ENCODE data around the gene NFKBIB. TPM values are rescaled to one million over a fixed set of nuclear protein-coding genes. Genes with fewer than 3 reads are reported as not detected.

The NFKBIB gene
- total RNA-seq, 1 experiment from 2014 or later, result 51.2 TPM

DNA sequence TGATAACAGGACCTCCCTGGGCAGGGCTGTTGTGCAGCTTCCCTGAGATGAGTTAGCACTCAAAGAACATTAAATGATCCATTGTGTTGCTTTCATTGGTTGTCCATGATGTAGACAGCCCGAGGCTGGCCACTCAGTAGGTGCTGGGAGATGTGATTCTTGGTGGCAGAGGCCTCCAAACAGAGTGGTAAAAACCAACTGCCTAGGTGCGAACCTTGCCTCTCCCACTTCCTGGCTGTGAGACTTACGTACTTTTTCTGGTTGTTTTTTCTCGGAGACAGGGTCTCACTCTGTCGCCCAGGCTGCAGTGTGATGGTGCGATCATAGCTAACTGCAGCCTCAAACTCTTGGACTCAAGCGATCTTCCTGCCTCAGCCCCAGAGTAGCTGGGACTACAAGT is 24.6 kb downstream of the NFKBIB start:
- Histone ChIP-seq H3K4me2 (ENCODE audit: low read length) (no peak overlapping the region), H3K27me3 (ENCODE audit: insufficient read depth, low read length) (no peaks in the 10 kb centered on the region), H3K27ac (ENCODE audit: low read depth, low read length) (no peak overlapping the region), H3K4me3 (replicated peaks in 1 of 2; ENCODE audit: low read depth in 1 of 2, low read length in 2 of 2) (no peak overlapping the region), H3K36me3 (ENCODE audit: control insufficient read depth in 1 of 2, insufficient read depth in 2 of 2, low read length in 2 of 2) (peaks cover 12 to 19% of the 10 kb centered on the region in 2 experiments), H3K4me1 (ENCODE audit: control insufficient read depth in 1 of 2, insufficient read depth in 2 of 2, low read length in 2 of 2) (peaks cover 1 to 4% of the 10 kb centered on the region in 2 experiments; a peak in 3 of 4 replicates), H3K79me2 (ENCODE audit: insufficient read depth, low read length) (peaks cover 20% of the 10 kb centered on the region), H3K9me3 (ENCODE audit: control insufficient read depth in 1 of 2, insufficient read depth in 1 of 2, low read depth in 1 of 2, low read length in 2 of 2) (no peaks in the 10 kb centered on the region), H2AFZ (ENCODE audit: low read depth, low read length, poor library complexity, severe bottlenecking) (no peak overlapping the region), H4K20me1 (ENCODE audit: insufficient read depth) (no peaks in the 10 kb centered on the region), H3K9me2 (ENCODE audit: insufficient read depth) (no peaks in the 10 kb centered on the region), H3K9ac (ENCODE audit: low read length) (no peak overlapping the region)
- intact Hi-C loops (cut with micrococcal nuclease), result no loop called here
- RAD21 ChIA-PET (ENCODE audit: low non-redundant PET in 1 of 2, low total read pairs in 2 of 2, uncharacterized antibody in 2 of 2, unreplicated experiment in 2 of 2), result no interaction called here
- POLR2A ChIA-PET, result no interaction called here
- DNase-seq (ENCODE audit: low read depth, low spot score), result no peak
- TF ChIP-seq YY1 (IDR thresholded peaks at IDR 0.05; ENCODE audit: extremely low read depth, insufficient replicate concordance, low read depth, low read length) (no peak), EZH2 (IDR thresholded peaks at IDR 0.05) (no peak), CEBPB (IDR thresholded peaks at IDR 0.05; ENCODE audit: low read depth) (no peak), RAD21 (IDR thresholded peaks at IDR 0.05; ENCODE audit: low read depth) (no peak), ZNF274 (IDR thresholded peaks at IDR 0.05; ENCODE audit: low read depth, low read length) (no peak), SRF (IDR thresholded peaks at IDR 0.05; ENCODE audit: low read depth) (no peak)
- TF ChIP-seq, protein P1, sequence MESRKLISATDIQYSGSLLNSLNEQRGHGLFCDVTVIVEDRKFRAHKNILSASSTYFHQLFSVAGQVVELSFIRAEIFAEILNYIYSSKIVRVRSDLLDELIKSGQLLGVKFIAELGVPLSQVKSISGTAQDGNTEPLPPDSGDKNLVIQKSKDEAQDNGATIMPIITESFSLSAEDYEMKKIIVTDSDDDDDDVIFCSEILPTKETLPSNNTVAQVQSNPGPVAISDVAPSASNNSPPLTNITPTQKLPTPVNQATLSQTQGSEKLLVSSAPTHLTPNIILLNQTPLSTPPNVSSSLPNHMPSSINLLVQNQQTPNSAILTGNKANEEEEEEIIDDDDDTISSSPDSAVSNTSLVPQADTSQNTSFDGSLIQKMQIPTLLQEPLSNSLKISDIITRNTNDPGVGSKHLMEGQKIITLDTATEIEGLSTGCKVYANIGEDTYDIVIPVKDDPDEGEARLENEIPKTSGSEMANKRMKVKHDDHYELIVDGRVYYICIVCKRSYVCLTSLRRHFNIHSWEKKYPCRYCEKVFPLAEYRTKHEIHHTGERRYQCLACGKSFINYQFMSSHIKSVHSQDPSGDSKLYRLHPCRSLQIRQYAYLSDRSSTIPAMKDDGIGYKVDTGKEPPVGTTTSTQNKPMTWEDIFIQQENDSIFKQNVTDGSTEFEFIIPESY (IDR thresholded peaks at IDR 0.05; ENCODE audit: extremely low read depth, insufficient replicate concordance, low read length), result no peak
- TF ChIP-seq, protein P2, sequence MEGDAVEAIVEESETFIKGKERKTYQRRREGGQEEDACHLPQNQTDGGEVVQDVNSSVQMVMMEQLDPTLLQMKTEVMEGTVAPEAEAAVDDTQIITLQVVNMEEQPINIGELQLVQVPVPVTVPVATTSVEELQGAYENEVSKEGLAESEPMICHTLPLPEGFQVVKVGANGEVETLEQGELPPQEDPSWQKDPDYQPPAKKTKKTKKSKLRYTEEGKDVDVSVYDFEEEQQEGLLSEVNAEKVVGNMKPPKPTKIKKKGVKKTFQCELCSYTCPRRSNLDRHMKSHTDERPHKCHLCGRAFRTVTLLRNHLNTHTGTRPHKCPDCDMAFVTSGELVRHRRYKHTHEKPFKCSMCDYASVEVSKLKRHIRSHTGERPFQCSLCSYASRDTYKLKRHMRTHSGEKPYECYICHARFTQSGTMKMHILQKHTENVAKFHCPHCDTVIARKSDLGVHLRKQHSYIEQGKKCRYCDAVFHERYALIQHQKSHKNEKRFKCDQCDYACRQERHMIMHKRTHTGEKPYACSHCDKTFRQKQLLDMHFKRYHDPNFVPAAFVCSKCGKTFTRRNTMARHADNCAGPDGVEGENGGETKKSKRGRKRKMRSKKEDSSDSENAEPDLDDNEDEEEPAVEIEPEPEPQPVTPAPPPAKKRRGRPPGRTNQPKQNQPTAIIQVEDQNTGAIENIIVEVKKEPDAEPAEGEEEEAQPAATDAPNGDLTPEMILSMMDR (IDR thresholded peaks at IDR 0.05 in 2 of 3, conservative IDR thresholded peaks at IDR 0.05 in 1 of 3; ENCODE audit: borderline replicate concordance in 1 of 3, insufficient read depth in 1 of 3, low read depth in 2 of 3, low read length in 2 of 3), result no peak
- CTCF ChIA-PET, result no interaction called here
- no peak for ATAC-seq
- no TSS peak for BruUV-seq (replicated peaks)
